CD4-positive, alpha-beta T cell treated with Interleukin-10 for 1 hour (primary cell): Measurements from ENCODE around the gene SLC10A3.

Experiments used
- DNase-seq: peaks from one replicate; pipeline ENCODE4 v3.0.0-alpha.2; 2020

Gene SLC10A3

DNA sequence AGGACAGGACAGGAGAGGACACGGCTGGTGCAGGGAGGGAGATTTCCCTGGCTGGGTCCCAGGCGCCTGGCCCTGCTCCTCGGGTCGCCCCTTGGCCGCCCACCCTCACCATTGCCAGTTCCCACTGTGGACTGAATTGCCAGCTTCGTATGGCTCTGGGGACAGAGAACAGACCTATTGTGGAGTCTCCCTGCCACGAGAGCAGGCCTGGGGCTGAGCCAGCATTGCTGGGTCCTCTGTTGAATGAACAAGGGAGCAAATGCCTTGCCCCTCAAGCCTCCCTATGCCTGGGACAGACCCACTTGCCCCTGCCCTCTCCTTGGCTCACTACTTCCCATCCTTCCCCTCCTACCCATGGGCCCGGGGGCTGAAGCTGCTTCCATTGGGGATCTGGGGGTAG lies 28.0 kb downstream of the SLC10A3 start:
- DNase-seq, result no peak

DNA sequence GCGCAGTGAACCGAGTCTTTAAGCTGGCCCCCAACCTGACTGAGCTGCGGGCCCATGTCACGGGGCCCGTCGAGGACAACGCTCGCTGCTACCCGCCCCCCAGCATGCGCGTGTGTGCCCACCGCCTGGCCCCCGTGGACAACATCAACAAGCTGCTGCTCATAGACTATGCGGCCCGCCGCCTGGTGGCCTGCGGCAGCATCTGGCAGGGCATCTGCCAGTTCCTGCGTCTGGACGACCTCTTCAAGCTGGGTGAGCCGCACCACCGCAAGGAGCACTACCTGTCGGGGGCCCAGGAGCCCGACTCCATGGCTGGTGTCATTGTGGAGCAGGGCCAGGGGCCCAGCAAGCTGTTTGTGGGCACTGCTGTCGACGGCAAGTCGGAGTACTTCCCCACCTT lies 30.1 kb downstream of the SLC10A3 start:
- DNase-seq, result no peak

DNA sequence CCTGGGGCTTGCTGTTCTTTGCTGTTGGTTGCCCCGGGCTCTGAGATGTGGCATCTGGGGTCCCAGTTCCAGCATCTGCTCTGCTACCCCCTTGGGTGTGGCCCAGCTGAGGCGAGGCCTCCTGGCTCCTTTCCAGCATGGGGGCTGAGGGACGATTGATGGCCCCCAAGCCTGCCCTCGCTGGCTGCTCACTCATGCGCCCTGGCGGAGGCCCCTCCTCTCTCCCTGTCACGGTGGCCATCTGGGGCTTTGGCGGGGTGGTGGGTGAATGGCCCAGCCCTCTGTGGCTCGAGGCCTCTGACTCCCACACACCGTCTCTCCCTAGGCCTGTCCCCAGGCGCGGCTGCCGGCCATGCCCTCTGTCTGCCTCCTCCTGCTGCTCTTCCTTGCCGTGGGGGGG lies 30.6 kb downstream of the SLC10A3 start:
- no peak for DNase-seq

DNA sequence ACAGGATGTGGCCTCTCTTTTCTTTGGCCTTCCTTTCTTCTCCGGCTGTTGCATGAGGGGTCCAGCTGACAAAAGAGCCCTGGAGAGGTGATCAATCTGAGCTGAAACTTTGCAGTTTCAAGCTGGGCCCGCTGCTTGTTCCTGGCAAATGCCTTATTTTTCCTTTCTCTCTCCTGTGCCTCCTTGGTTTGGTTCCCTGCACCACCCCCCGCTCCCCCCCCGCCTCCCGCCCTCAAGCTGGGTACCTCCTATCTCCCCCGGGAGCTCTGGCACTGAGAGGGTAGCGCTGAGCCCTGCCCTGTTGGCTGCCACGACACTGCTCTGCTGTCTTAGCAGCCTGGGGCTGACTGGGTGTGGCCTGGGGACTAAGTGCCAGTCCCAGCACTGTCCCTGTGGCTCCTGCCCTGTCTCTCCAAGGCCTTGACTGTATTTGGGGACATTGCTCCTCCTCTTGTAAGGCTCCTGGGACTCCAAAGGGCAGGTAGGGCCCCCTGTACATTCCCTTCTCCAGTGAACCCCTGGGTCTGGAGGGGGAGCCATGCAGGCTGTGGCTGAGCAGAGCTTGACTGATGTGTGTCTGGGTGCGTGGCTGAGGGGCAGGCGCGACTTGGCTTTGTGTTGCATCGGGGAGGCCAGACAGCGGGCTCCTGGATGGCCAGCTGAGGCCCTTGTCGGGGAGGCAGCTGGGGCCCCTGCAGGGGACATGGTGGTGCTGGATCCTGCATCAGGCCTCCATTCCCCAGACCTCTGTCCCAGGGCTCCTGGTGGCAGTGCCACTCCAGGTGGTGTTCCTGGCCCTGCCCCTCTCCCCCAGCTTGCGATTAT lies 31.3 kb downstream of the SLC10A3 start:
- DNase-seq, result no peak

DNA sequence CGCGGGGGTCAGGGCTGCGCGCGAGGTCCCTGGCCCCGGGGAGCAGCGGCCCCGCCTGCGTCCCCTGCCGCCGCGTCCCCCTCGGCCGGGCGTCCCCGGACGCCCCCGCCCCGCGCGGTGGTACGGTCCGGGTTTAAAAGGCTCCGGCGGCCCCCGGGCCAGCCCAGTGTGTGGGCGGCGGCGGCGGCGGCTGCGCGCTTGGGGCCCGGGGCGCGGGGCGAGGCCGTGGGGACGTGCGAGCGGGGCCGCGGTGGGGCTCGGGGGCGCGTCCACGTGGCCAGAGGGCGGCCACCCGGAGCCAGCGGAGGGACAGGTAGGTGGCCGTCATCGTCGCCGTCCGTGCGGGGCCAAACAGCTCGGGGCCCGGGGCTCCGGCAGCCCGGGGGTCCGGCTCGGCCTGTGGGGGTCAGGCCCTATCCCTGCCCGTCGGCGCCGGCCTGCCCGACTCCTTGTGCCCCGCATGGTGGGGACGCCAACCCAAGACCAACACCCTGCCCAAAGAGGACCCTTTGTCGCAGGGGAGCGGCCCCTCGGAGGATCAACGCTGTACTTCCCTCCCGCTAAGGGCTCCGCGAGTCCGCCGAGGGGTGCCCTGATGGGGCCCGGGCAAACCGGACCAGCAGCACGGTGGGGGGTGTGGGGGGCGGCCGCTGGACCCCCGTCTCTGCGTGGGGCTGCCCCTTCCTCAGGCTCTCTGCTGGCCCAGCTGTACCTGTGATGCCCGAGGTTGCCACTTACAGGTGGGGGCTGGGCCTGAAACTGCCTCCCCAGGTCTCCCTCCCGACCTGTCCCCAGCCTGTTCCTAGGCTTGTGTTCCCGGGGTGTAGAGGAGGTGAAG lies 32.1 kb downstream of the SLC10A3 start, which contains the start of gene PLXNA3:
Gene PLXNA3, plus strand, starts transcription at position 166 of the 838 bp plus-strand sequence. CDS start 1,903 bp downstream, outside the sequence.
- DNase-seq, result peak; percentile 78

DNA sequence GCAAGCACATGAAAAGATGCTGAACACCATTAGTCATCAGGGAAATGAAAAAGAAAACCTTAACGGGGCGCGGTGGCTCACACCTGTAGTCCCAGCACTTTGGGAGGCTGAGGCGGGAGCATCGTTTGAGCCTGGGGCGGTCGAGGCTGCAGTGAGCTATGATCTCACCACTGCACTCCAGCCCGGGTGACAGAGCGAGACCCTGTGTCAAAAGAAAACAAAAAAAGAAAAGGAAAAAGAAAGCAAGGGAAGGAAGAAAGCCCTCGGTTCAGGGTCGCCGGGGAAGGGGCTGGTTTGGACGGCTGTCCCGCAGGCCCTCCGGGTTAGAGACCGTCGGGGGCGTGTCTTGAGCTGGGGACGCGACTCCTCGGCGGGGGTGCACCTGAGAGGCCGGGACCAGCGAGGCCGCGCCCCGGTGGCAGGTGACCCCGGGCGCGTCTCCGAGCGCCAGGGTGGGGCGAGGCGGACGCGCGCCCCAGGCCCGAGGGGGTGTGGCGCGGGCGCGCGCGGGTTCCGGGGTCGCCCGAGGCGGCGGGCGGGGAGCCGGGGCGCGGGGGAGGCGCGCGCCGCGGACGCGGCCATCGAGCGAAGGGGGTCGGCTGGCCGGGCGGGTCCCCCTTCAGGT lies 32.8 kb downstream of the SLC10A3 start:
- DNase-seq, result peak; percentile 76

DNA sequence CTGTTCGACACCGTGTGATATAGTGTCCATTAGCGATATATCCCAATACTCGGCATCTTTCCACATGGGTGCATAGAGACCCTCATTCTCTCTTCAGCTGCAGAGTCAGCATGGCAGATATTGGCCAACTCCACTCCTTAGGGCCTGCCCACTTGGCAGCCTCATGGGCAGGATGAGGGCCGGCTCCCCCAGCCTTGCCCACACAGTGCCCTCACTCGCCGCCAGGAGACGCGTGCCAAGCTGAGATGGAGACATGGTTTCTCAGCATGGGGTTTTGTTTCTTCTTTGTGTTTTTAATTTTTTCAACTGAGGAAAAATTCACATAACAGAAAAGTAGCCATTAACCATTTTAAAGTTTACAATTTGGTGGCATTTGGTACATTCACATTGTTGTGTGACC lies 37.6 kb downstream of the SLC10A3 start:
- DNase-seq, result no peak

DNA sequence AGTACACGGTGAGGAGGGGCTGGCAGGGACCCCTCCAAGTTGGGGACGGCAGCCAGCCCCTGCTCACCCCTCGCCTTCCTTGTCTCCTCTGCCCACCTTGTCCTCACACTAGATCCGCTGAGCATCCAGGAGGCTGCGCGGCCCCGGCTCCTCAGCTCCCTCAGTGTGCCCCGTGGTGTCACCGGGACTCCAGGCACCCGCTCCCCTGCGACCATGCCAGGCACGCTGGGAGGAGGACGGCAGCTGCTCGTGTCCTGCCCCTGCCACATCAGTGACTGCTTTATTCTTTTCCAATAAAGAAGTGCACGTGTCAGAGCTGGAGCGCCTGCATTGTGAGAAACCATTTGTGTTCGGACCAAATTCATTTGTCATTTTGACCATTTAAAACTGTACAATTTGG lies 40.1 kb downstream of the SLC10A3 start:
- no peak for DNase-seq

DNA sequence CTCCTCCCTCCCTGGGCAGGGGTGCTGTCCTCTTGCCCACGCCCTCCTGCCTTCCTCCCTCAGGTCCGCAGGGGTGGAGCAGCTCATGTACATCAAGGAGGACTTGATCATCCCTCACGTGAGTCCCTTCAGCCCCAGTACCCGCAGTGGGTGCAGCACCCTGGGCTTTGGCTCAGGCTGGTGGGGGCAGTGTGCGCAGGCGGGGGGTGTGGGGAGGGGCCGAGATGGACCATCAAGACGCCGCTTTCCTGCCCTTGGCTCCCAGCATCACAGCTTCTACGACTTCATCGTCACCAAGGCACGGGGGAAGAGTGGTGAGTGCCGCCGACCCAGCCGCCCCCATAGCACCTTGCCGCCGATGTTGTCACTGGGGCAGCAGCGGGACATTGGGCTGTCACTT lies 40.8 kb downstream of the SLC10A3 start:
- no peak for DNase-seq

DNA sequence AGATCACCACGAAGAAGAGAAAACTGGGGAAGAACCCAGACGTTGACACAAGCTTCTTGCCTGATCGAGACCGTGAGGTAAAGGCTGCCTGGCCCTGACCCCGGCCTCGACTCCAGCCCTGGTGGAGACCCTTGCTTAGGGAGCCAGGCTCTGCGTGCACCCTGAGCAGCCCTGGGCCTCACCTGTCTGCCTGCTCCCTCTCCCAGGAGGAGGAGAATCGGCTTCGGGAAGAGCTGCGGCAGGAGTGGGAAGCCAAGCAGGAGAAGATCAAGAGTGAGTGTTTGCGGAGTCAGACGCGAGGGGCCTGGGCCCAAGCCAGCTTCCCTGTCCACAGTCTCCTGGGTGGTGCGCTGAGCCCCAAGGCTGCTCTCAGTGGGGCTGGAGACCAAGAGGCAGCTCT lies 41.9 kb downstream of the SLC10A3 start:
- no peak for DNase-seq

DNA sequence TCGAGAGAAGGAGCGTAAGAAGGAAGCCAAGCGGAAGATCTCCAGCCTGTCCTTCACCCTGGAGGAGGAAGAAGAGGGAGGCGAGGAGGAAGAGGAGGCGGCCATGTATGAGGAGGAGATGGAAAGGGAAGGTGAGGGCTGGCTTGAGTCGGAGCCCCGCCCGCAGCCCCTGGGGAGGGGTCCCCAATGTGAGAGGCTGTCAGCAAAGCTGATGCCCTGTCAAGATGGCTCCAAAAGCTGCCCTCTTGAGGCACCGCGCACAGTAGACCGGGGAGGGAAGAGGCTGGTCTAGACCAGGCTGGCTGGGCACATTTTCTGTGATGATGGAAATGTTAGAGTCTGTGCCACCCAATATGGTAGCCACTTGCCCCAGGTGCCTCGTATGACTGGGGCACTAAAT lies 44.0 kb downstream of the SLC10A3 start:
- DNase-seq, result no peak

DNA sequence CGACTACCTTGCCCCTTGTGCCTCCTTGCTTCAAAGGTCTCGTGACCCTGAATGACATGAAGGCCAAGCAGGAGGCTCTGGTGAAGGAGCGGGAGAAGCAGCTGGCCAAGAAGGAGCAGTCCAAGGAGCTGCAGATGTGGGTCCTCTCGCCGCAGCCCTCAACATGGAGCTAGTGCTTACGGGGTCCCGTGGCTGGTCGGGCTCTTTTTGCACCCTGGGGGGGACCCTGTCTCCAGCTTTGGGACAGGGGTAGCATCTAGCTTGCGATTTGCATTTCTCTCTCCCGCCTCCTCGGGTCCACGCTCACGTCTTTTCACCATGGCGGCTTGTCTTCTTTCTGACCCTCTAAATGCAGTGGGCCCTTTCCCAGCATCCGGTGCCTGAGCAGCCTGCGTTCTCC lies 44.7 kb downstream of the SLC10A3 start:
- DNase-seq, result no peak

DNA sequence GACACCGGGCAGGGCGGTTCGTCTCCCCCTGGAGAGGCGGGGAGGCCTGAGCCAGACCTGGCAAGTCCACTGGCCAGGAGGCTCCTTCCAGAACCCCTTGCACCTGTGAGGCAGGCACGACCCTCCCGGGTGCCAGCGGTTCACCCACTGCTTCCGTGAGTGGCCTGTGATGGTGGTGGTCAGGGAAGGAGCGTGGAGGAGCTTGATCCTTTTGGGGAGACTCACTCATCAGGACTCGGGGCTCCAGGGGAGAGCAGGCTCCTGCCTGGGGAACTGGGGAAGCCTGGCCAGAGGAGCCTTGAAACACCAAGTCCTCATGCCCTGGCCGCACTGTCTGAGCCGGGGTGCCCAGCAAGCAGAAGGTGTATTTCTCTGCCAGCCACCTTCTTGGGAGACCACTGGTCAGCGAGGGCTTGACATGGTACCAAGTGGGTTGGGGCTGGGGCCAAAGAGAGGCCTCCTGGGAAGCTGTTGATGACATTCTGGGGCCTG lies 45.6 kb downstream of the SLC10A3 start:
- DNase-seq, result no peak

DNA sequence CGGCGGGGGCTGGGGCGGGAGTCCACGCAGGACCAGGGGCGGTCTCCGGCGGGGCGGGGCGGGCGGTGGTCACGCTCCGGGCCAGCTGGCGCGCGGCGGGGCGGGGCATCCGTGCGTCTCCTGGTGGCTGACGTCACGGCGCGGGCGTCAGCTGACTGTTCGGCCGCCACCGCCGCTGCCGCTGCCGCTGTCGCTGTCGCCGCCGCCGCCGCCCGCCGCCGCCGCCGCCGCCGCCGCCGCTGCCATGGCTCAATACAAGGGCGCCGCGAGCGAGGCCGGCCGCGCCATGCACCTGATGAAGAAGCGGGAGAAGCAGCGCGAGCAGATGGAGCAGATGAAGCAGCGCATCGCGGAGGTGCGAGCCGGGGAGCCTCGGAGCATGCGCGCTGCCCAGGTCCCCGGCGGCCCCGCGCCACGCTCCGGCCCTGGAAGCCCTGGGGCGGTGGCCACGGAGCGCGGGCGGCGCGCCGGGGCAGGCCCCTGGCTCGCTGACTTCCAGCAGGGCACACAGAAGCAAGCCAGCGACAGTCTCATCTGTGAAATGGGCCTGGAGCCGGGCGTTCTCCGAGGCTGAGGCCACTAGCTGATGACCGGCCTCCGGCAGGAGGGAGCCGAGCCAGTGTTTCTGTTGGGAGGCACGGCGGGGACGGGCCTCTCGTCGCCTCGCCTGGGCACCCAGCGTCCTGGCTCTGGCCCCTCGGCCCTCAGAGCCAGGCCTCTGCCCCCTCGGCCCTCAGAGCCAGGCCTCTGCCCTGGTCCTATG lies 46.3 kb downstream of the SLC10A3 start, which contains the start of gene FAM50A:
Gene FAM50A, plus strand, starts transcription at position 150 of the 763 bp plus-strand sequence. Its CDS starts 95 bp downstream, at position 245.
- peak; percentile 72 for DNase-seq

DNA sequence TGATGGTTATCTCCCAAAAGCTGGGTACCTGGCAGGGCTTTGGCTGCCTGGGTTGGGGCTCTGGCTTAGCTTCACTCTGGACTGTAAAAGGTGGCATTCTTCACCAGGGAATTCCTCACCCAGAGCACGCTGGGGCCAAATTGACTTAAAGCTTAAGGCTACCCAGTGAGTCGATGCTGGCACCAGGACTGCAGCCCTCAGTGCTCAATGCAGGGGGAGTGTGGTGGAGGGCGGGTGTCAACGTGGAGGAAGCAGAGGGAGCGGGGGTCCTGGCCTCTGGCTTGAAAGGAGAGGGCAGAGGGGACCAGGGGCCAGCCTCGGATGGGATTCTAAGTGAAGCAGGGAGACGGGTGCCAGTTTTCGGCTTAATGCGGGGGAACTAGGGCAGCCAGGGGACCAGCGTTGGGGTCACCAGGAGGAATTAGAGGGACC lies 46.9 kb downstream of the SLC10A3 start:
- no peak for DNase-seq

DNA sequence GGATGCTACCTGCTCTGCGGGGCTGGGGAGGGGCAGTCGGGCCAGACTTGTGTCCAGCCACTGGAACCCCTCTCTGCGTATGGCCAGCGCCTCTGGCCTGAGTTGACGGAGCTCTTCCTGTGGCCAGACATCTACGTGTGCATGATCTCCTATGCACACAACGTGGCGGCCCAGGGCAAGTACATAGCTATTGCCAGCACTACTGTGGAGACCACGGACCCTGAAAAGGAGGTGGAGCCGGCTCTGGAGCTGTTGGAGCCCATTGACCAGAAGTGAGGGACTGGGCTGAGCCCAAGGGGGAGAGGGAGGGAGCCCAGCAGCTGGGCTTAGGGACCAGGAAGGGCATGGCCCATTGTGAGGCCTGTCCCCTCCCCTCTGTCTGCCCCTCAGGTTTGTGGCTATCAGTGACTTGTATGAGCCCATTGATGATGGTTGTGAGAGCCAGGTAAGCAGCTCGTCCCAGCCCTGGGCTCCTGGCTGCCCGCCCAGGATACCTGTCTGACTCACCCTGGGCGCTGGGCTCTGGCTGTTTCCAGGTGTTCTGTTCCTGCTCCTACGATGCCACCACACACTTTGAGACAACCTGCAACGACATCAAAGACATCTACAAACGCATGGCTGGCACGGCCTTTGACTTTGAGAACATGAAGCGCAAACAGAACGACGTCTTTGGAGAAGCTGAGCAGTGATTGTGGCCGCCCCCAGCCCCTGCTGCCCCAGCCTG lies 48.3 kb downstream of the SLC10A3 start:
- no peak for DNase-seq

DNA sequence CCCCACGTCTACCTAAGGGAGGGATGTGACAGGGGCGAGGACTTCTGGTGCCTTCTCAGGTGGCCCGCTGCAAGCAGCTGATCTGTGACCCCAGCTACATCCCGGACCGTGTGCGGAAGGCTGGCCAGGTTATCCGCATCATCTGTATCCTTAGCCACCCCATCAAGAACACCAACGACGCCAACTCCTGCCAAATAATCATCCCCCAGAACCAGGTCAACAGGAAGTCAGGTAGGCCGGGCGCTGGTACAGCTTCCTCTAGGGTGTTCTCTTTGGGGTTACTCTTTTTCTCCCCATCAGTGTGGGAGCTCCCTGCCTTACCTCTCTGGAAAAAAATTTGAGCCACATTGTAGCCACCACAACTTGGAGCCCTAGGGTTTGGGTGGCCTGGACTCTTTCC lies 48.9 kb downstream of the SLC10A3 start:
- peak; percentile 37 for DNase-seq

DNA sequence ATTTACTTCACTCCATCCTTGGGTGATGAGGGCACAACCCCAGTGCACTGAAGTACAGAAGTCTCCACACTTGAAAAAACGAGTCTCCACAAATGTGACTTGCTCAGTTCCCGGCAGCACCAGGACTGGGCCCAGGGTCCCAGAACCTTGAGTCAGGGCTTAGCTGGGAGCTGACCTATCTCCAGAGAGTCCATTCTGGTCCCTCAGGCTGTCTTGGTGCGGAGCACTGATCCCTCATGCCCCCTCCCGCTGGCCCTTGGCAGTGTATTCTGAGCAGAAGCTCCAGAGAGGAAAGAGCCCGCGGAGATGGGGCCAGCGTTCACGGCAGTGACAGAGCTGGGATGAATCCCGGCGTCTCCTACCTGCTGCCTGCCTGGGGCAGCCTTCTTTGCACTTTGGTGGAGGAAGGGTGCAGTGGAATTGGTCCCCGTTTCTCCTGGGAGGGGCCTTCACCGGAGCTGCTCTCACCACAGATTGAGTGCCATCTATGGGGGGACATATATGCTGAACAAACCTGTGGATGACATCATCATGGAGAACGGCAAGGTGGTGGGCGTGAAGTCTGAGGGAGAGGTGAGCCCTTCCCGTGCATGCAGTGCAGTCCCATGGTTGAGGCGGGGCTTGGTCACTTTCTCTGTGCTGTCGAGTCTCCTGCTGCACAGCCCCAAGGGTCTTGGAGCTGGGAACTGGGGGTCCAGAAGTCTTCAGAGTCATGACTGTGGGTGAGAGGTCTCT lies 49.6 kb downstream of the SLC10A3 start:
- no peak for DNase-seq

DNA sequence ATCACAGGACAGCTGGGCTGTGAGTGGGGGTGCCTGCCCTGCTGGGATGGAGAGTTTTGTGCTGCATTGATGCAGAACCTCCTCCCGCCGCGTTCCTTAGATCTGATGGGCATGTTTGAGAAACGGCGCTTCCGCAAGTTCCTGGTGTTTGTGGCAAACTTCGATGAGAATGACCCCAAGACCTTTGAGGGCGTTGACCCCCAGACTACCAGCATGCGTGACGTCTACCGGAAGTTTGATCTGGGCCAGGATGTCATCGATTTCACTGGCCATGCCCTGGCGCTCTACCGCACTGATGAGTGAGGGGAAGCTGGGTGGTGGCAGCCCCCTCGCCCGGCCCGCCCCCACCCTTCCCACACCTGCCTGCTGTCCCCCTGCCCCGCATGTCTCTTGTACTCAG lies 50.6 kb downstream of the SLC10A3 start:
- DNase-seq, result no peak

DNA sequence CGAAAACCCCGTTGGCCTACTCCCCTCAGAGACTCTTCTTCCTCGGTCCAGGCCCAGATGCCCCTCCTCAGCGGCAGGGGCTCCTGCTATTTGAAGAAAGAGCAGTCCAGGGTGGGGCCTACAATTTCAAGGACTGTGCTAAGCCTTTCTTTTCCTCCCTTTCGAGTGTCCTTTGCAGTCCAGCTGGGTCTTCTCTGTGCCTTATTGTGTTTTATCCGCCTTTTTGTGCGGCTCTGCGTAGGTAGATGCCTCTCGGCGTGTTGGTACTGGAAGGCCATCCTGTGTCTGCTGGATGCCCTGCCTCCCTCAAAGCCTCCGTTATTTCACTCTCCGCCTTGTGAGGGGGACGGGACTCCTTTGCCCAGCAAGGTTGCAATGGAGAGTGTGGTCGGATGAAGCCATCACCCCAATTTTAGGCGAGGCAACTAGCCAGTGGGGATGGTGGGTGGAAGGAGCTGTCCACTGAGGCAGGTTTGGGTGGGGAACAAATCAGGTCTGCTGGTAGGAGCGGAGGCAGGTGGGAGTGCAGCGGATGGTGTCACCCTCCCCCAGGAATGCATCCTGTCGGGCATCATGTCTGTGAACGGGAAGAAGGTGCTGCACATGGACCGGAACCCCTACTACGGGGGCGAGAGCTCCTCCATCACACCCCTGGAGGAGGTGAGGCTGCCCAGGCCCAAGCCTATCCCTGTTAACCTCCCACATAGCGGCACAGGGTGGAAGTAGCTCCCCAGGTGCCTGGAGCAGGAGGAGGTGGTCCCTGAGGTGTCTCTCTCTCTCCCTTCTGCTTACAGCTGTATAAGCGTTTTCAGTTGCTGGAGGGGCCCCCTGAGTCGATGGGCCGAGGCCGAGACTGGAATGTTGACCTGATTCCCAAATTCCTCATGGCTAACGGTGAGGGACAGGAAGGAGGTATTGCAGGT lies 52.2 kb downstream of the SLC10A3 start:
- DNase-seq, result no peak
